NT2/D1 (cell line): ENCODE results near the gene ELOVL2.

Source experiments
- DNase-seq: peaks from one replicate; pipeline ENCODE4 v3.0.0-alpha.2; 2011; ENCODE audit warnings: low read depth, low spot score
- H3K27me3 ChIP-seq: 2 replicates; pipeline ENCODE4 v1.6.0; 2011; ENCODE audit warnings: mild to moderate bottlenecking; ENCODE audit not compliant: insufficient read length, insufficient read depth
- H3K36me3 ChIP-seq: 2 replicates; pipeline ENCODE4 v1.6.1; 2011; ENCODE audit warnings: mild to moderate bottlenecking, low read length, mixed read lengths; ENCODE audit not compliant: insufficient read depth, insufficient read length
- H3K4me1 ChIP-seq: 2 replicates; pipeline ENCODE4 v1.5.1; 2011; ENCODE audit not compliant: insufficient read depth, insufficient read length
- H3K4me3 ChIP-seq: 2 replicates; pipeline ENCODE4 v1.5.1; 2011; ENCODE audit warnings: low read depth; ENCODE audit not compliant: insufficient read length
- H3K9ac ChIP-seq: 2 replicates; pipeline ENCODE4 v1.6.0; 2011; ENCODE audit warnings: low read depth; ENCODE audit not compliant: insufficient read length
- H3K9me3 ChIP-seq: 2 replicates; pipeline ENCODE4 v1.5.1; 2011; ENCODE audit warnings: mild to moderate bottlenecking, low read length; ENCODE audit not compliant: insufficient read depth
- SUZ12 ChIP-seq: IDR thresholded peaks from 2 replicates; pipeline ENCODE4 v1.6.1; 2011; ENCODE audit not compliant: insufficient read length, insufficient read depth; ENCODE audit errors: extremely low read depth
- YY1 ChIP-seq: IDR thresholded peaks from 2 replicates; pipeline ENCODE4 v1.6.1; 2011; ENCODE audit not compliant: insufficient read length, insufficient read depth
- ZNF274 ChIP-seq: IDR thresholded peaks from 2 replicates; pipeline ENCODE4 v1.6.1; 2011; ENCODE audit warnings: mild to moderate bottlenecking, low read depth, low read length

Gene ELOVL2

DNA sequence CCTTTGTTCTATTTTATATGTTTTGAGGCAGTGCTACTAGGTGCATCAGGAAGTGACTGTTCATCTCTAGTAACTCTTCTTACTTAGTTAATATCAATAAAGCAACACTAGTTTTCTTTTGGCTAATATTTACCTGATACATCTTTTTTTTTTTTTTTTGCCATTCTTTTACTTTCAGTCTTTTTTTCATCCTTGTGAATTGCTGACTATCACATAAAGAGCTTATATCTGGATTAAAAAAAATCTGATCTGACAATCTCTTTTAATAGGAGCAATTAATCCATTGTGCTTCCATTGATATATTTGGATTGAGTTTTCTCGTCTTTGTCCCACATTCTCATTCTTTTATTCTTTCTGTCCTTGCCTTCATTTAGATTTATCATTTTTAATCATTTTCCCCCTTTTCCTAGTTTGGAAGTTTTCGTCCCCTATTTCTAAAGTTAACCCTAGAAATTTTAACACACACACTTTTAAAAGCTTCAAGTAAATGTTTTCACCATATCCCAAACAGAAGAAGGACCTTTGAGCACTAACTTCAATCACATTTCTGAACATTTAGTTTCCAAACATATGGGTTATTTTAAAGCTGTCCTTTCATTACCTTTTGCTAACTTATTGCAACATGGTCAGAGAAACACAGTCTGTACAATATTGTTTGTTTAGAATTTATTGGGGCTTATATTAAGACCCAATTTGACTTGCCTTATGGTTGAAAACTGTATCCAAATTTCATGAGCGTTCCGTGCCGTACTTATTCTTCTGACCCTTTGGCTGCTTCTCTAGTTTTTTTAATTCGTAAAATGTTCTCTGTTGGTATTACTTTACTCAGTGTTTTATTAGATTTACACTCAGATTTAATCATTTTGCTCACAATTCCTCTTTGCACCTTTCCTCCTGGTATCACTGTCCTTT lies 94.3 kb downstream of the ELOVL2 start:
- TF ChIP-seq ZNF274 (no peak), YY1 (no peak), SUZ12 (no peak)
- H3K4me1 ChIP-seq: no peaks in the 10 kb centered on the region
- H3K9ac ChIP-seq: no peak overlapping the region
- no peaks in the 10 kb centered on the region; the same call in 1 of the 2 replicates for H3K9me3 ChIP-seq
- no peaks in the 10 kb centered on the region for H3K27me3 ChIP-seq
- no peak overlapping the region for H3K4me3 ChIP-seq
- no peaks in the 10 kb centered on the region for H3K36me3 ChIP-seq
- DNase-seq: no peak

DNA sequence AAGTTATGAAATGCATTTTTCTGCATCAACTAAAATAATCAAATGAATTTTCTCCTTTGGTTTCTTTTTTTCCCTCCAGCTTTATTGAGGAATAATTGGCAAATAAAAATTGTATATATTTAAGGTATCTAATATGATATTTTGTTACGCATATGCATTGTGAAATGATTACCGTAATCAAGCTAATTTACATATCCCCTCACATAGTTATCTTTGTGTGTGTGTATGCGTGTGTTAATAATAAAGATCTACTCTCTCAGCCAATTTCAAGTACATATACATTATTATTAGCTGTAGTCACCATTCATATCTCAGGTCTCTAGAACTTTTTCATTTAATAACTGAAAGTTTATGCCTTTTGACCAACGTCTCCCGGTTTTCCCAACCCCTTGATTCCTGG lies 96.1 kb downstream of the ELOVL2 start:
- H3K27me3 ChIP-seq: no peaks in the 10 kb centered on the region
- TF ChIP-seq ZNF274: no peak
- TF ChIP-seq YY1: no peak
- TF ChIP-seq SUZ12: no peak
- no peak for DNase-seq

DNA sequence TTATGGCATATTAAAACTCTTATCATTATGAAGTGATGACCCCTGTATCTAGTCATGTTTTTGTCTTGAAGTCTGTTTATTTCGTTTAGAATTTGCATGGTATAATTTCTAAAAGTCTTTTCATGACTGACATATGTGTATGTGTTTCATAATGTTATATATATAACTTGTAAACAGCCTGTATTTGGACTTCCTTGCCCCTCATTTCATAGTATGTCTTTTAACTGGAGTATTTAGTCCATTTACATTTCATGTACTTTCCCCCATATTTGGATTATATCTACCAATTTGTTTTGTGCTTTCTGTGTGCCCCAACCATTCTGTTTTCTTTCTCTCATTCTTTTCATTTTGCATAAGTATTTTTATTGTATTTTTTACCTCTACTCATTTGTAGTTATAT lies 98.3 kb downstream of the ELOVL2 start:
- DNase-seq: no peak
- Histone ChIP-seq H3K36me3 (no peaks in the 10 kb centered on the region), H3K4me1 (no peaks in the 10 kb centered on the region), H3K4me3 (no peak overlapping the region), H3K9me3 (no peaks in the 10 kb centered on the region; the same call in 1 of the 2 replicates), H3K27me3 (no peaks in the 10 kb centered on the region), H3K9ac (no peak overlapping the region)
- TF ChIP-seq ZNF274: no peak
- no peak for TF ChIP-seq SUZ12
- no peak for TF ChIP-seq YY1

More for the DNA sequence above, 96.1 kb downstream of the ELOVL2 start:
- H3K9ac ChIP-seq: no peak overlapping the region
- H3K36me3 ChIP-seq: no peaks in the 10 kb centered on the region
- no peaks in the 10 kb centered on the region; the same call in 1 of the 2 replicates for H3K9me3 ChIP-seq
- no peaks in the 10 kb centered on the region for H3K4me1 ChIP-seq
- H3K4me3 ChIP-seq: no peak overlapping the region

DNA sequence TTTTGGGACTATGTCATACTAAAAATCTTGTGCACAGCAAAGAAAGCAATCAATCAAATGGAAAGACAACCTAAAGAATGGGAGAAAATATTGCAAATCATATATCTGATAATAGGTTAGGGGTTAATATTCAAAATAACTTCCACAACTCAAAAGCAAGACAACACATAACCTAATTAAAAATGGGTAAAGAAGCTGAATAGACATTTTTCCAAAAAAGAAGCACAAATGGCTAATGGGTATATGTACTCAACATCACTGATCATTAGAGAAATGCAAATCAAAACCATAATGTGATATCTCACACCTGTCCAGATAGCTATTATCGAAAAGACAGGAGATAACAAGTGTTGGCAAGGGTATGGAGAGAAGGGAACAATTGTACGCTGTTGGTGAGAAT lies 104.3 kb downstream of the ELOVL2 start:
- Histone ChIP-seq H3K9ac (no peak overlapping the region), H3K4me3 (no peak overlapping the region), H3K27me3 (no peaks in the 10 kb centered on the region), H3K9me3 (no peaks in the 10 kb centered on the region), H3K36me3 (no peaks in the 10 kb centered on the region), H3K4me1 (no peaks in the 10 kb centered on the region)
- no peak for TF ChIP-seq SUZ12
- no peak for TF ChIP-seq ZNF274
- TF ChIP-seq YY1: no peak
- no peak for DNase-seq

DNA sequence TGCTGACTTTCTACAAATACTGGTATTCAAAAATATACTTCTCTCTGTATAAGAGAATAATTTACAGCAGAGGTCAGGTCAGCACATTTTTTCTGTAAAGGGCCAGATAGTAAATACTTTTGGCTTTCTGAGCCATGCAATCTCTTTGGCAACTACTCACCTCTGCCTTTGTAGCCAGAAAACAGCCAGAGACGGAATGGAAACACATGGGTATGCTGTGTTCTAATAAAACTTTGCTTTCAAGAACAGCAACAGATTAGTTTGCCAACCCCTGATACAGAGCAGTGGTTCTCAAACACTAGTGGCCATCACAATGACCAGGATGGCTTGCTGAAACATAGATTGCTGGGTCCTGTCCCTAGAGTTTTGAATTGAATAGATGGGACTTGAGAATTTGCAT lies 111.0 kb downstream of the ELOVL2 start:
- DNase-seq: no peak
- H3K9me3 ChIP-seq: no peaks in the 10 kb centered on the region
- H3K27me3 ChIP-seq: no peaks in the 10 kb centered on the region
- no peak overlapping the region for H3K4me3 ChIP-seq
- H3K4me1 ChIP-seq: no peaks in the 10 kb centered on the region
- TF ChIP-seq YY1 (no peak), ZNF274 (no peak), SUZ12 (no peak)
- H3K36me3 ChIP-seq: no peaks in the 10 kb centered on the region
- no peak overlapping the region for H3K9ac ChIP-seq
